Stimulated activated CD4-positive, alpha-beta T cell treated with anti-CD3 and anti-CD28 coated beads, Interleukin-12 subunit alpha, Interleukin-12 subunit beta, amount 100 ng/mL, for 24 hours (primary cell): Measurements from ENCODE around the gene TBXA2R.
A peak's percentile ranks its signal among the peaks of the same experiment; 100 is the strongest.
"Not testable (repeated sequence)": the region's sequence is repeated elsewhere in the genome, so short reads cannot be mapped to it uniquely, and the experiment has no call there.

Experiments
- DNase-seq, 2 experiments: peaks; one replicate each; pipeline ENCODE4 v3.0.0-alpha.2; 2020; ENCODE audit warnings: low read depth in 2 of 2

The TBXA2R gene

GRCh38 chr19:3605361-3605760, 1.3 kb downstream of the TBXA2R start:
- no peak for DNase-seq

- DNase-seq = no peak
Observed at GRCh38 chr19:3604987-3605343, 1.7 kb downstream of the TBXA2R start.

GRCh38 chr19:3604227-3604986, 2.3 kb downstream of the TBXA2R start:
- DNase-seq = no peak

GRCh38 chr19:3603121-3603811, 3.4 kb downstream of the TBXA2R start:
- DNase-seq = no peak

- no peak for DNase-seq
Observed at GRCh38 chr19:3601021-3601420, 5.7 kb downstream of the TBXA2R start.

DNA sequence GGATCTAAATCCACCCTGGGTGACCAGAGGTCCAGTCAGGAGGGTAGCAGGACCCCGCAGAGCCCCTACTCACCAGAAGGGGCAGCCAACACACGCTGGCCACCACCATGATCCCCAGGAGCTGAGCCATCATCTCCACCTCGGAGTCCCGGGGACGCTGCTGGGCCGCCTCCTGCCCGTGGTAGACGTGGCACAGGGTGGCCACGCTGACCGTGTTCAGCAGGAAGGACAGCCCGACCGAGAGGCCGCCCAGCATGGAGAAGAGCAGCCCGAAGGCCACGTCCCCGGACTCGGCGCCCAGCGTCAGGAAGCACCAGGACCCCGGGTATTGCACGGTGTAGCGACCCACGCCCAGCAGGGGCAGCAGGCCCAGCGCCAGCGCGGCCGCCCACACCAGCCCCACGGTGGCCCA, 6.9 kb downstream of the TBXA2R start:
- no peak for DNase-seq

DNA sequence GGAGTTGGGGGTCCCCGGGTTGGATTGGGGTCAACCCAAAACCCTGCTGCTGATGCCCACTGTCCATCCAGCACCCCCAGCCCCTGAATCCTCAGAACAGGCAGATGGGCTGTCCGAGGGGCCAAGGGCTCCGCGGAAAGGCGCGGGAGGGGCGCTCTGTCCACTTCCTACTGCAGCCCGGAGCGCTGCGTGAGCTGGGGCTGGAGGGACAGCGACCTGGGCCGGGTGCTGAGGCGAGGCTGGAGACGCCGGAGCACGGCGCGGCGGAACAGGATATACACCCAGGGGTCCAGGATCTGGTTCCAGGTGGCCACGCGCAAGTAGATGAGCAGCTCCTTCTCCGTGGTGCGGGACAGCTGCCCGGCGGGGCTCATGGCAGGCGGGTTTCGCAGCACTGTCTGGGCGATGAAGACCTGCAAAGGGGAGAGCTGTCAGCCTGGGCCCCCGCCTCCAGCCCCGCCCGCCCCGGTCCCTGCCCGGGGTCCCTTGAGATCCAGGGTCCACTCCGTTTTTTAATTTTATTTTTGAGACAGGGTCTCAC, 11.1 kb downstream of the TBXA2R start:
- no peak for DNase-seq

GRCh38 chr19:3593156-3593555, 13.5 kb downstream of the TBXA2R start:
- DNase-seq = no peak

DNA sequence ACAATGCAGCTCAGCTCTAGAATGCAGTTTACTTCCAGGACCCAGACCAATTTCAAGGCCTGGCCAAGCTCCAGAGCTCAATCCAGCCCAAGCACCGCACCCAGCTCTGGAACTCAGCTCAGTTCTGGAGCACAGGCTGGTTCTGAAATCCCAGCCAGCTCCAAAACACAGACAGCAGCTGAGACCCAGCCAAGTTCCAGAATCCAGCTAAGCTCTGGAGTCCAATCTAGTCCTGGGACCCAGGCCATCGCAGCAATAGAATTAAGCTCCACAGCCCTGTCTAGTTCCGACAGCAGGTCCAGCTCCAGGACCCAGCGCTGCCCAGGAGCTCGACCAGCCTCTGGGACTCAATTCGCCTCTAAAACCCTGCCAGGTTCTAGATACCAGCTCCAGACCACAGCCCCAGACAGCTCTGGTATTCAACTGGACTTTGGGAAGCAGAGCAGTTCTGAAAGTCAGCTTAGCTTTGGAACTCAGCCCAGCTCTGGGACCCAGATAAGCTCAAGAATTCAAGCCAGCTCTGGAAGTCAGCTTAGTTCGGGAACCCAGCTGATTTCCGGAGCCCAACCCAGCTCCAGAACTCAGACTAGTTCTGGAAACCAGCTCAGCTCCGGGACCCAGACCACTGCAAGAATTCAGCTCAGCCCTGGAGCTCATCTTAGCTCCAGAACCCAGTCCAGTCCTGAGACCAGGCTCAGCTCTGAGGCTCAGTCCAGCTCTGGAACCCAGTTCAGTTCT, 14.6 kb downstream of the TBXA2R start:
- no peak for DNase-seq

DNA sequence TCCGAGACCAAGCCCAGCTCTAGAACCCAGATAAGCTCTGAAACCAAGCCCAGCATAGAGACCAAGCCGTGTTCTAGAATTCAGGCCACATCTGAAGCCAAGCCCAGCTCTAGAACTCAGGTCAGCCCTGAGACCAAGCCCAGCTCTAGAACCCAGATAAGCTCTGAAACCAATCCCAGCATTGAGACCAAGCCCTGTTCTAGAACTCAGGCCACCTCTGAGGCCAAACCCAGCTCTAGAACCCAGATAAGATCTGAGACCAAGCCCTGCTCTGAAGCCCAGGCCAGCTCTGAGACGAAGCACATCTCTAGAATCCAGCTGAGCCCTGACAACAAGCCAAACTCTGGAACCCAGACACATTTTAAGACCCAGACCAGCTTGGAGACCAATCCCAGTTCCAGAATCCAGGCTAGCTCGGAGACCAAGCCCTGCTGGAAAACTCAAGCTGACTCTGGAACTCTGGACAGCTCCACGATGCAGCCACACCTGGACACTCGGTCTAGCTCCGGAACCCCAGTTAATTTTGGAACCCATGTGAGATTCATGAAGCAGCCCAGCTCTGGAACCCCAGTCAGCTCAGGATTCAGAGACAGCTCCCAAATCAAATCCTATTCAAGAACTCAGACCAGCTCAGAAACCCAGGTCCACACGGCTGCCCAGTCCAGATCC, 15.6 kb downstream of the TBXA2R start:
- DNase-seq = no peak

DNA sequence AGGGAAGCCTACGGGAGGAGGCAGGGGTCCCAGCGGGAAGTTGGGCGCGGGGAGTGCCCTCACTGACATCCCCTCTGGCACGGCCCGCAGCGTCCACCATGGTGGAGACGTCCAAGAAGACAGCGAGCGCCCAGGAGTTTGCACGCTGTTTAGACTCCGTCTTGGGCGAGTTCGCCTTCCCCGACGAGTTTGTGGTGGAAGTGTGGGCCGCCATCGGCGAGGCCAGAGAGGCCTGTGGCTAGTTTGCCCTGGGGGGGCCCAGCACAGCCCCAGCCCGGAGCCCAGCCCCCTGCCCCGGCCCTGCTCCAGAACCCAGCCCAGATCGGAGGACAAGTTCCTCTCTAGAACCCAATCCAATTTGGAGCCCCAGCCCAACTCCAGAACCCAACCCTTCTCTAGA, 16.7 kb downstream of the TBXA2R start:
- no peak for DNase-seq

DNA sequence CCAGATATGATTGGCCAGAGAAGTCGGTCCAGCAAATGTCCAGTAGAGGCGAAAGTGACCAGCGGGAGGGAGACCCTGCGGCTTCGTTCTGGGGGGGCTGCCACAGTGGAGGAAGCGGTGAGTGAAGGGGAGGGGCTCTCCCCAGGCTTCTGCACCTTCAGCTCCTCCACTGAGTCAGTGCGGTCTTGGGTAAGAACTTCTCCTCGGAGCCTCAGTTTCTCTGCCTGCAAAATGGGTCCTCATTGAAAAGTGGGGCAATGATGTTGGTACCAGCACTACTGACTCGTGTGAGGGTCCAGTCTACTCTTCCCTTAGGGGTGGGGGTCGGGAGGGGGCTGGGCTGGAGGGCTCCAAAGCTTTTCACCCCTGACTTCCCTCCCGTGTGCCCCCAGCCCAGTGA, 17.2 kb downstream of the TBXA2R start:
- no peak for DNase-seq

DNA sequence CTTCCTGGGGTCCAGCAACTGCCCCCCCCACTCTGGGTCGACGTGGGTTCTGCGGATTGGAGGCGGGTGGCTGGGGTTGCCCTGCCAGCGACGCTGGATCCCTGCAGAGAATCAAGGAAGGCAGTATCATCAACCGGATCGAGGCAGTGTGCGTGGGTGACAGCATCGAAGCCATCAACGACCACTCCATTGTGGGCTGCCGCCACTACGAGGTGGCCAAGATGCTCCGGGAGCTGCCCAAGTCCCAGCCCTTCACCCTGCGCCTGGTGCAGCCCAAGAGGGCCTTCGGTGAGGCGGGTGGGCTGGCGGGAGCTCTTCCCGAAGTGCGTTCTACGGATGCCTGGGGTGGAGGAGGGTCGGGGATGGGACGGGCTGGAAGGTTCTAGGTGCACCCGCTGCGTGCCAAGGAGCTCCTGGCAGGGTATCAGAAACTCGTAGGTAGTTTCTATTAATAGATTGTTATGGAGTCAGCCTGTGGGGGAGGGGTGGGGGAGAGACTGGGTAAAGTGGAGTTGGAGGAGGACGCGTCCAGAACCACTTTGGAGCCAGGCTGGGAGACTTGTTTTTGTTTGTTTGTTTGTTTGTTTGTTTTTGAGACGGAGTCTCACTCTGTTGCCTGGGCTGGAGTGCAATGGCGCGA, 19.8 kb downstream of the TBXA2R start:
- no peak for DNase-seq

GRCh38 chr19:3586127-3586626, 20.5 kb downstream of the TBXA2R start:
- peak in 1 of 2 experiments; percentile 27 for DNase-seq

DNA sequence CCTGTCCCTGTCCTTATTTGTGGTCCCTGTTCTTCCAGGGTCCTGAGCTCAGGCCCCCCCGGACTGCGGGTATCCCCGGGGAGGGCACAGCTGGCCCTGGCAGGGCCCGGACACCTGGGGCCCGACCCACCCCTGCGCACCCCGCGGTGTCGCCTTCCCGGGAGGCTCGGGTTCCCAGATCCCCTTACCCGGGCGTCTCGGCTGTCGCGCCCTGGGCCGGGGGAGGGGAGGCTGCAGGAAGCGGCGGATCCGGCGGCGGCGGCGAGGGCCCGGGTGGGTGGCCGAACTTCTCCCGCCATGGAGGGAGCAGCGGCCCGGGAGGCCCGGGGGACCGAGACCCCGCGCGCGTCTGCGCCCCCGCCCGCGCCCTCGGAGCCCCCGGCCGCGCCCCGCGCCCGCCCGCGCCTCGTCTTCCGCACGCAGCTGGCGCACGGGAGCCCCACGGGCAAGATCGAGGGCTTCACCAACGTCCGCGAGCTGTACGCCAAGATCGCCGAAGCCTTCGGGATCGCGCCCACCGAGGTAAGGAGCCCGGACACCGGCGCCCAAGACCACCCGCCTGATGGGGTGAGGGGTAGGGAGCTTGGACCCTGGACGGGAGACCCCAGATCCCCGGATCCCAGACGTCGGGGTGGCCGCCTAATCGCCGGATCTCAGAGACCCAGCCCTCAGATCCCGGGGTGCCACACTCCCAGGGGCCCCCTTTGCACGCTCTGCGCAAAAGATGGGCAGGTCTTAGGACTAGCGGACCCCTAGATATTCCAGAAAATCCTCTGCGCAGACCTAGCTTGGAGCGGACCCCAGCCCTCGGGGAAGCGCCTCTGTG, 21.2 kb downstream of the TBXA2R start, which contains the start of gene GIPC3:
Gene GIPC3, plus strand, starts transcription at position 178 of the 826 bp plus-strand sequence. Its CDS starts 120 bp downstream, at position 298.
- DNase-seq = no peak

DNA sequence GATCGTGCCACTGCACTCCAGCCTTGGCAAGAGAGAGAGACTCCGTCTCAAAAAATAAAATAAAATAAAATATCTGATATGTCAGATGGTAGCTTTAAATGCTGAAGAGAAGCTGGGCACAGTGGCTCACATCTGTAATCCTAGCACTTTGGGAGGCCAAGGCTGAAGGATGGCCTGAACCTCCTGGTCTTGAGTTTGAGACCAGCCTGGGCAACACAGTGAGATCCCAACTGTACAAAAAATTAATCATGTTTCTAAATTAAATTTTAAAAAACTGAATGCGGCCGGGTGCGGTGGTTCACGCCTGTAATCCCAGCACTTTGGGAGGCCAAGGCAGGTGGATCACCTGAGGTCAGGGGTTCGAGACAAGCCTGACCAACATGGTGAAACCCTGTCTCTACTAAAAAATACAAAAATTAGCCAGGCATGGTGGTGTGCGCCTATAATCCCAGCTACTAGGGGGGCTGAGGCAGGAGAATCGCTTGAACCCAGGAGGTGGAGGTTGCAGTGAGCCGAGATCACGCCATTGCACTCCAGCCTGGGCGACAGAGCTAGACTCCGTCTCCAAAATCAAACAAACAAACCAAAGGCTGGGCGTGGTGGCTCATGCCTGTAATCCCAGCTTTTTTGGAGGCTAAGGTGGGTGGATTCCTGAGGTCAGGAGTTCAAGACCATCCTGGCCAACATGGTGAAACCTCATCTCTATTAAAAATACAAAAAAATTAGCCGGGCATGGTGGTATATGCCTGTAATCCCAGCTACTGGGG, 22.5 kb downstream of the TBXA2R start:
- not testable (repeated sequence) for DNase-seq

GRCh38 chr19:3581792-3582191, 24.9 kb downstream of the TBXA2R start:
- not testable (repeated sequence) for DNase-seq

DNA sequence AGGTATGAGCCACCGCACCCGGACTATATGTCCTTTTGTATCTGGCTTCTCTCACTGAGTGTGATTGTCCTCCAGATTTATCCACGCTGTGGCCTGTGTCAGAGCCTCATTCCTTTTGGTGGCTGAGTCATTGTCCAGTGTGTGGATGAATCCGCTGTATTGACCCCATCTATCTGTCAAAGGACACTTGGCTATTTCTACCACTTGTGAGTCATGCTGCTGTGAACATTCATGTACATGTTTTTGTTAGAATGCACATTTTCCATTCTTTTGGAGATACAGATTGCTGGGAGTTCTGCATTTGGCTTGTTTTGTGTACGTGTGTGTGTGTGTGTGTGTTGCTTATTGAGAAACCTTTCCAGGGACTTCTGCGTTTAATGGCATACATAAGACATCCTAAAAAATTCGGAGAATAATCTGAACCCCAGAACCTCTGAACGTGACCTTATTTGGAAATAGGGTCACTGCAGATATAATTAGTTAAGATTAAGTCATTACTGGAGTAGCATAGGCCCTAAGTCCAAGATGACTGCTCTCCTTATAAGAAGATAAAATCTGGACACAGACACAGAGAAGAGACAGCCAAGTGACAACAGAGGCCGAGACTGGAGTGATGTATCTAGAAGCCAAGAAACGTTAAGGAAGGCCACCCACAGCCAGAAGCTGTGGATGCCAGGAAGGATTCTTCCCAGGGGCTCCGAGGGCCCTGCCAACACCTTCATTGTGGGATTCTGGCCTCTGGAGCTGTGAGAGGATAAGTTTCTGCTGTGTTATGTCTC, 26.3 kb downstream of the TBXA2R start:
- no peak for DNase-seq

DNA sequence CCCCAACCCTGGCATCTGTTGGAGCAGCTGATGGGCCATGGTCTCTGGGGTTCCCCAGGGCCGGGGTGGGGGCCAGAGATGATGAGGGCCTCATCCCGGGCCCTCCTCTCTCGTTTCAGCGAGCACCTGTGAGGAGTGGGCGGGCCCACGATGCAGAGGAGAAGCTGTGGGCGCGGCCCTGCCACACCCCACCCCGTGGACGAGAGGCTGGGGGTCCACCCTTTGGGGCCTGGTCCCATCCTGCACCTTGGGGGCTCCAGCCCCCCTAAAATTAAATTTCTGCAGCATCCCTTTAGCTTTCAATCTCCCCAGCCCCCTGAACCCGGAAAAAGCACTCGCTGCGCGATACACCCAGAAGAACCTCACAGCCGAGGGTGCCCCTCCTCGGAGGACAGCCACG, 28.3 kb downstream of the TBXA2R start:
- no peak for DNase-seq
